Lower leg skin (tissue), 4 donors: ENCODE measurements around the gene DCBLD2. TPM values are rescaled to one million over a fixed set of nuclear protein-coding genes. Genes with fewer than 3 reads are reported as not detected.
A peak's percentile ranks its signal among the peaks of the same experiment; 100 is the strongest.

Experiments used
- DNase-seq, 2 donors: peaks; one replicate each; pipeline ENCODE4 v3.0.0-alpha.2; 2019; ENCODE audit warnings: low spot score in 2 of 2
- H3K4me3 ChIP-seq: fragments of 200-600 bp; sonication (generic); 2 replicates; pipeline ENCODE4 v1.5.1; 2017; ENCODE audit warnings: mild to moderate bottlenecking, low read depth; ENCODE audit not compliant: poor library complexity, severe bottlenecking
- POLR2A ChIP-seq, 2 donors: fragments of 450-650 bp; IDR thresholded peaks; one replicate each; pipeline ENCODE4 v1.6.1; 2016 to 2017; ENCODE audit warnings: antibody characterized with exemption in 2 of 2, mild to moderate bottlenecking in 1 of 2, moderate library complexity in 1 of 2
- WGBS, 2 donors: methylation state at CpG; one replicate each; pipeline ENCODE4 v1.1.5; 2018; 5-methylcytosine and 5-hydroxymethylcytosine counted together
- intact Hi-C: fragments of 100-400 bp; cut with DNase I; formaldehyde crosslinking; loops from one replicate; pipeline ENCODE4 v1.15.0; 2023; ENCODE audit warnings: low total_unique reads
- total RNA-seq, 4 donors: library from RNA; depleted of rRNA; stranded (reverse); fragments of >200 nt; gene quantifications; one replicate each; pipeline ENCODE4 v1.1.0, GENCODE V29; 2016
- TF ChIP-seq, protein P1 (sequence below), 3 donors: fragments of 450-650 bp; IDR thresholded peaks; one replicate each; pipeline ENCODE4 v1.5.1; 2016; ENCODE audit warnings: antibody characterized with exemption in 3 of 3, mild to moderate bottlenecking in 3 of 3, moderate library complexity in 2 of 3

Gene DCBLD2, protein sequence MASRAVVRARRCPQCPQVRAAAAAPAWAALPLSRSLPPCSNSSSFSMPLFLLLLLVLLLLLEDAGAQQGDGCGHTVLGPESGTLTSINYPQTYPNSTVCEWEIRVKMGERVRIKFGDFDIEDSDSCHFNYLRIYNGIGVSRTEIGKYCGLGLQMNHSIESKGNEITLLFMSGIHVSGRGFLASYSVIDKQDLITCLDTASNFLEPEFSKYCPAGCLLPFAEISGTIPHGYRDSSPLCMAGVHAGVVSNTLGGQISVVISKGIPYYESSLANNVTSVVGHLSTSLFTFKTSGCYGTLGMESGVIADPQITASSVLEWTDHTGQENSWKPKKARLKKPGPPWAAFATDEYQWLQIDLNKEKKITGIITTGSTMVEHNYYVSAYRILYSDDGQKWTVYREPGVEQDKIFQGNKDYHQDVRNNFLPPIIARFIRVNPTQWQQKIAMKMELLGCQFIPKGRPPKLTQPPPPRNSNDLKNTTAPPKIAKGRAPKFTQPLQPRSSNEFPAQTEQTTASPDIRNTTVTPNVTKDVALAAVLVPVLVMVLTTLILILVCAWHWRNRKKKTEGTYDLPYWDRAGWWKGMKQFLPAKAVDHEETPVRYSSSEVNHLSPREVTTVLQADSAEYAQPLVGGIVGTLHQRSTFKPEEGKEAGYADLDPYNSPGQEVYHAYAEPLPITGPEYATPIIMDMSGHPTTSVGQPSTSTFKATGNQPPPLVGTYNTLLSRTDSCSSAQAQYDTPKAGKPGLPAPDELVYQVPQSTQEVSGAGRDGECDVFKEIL
- 10 to 100 TPM; 13.8 to 22.8 (median 15.3) TPM for total RNA-seq

- intact Hi-C loops, result no loop called here
- H3K4me3 ChIP-seq, result peak within 1 kb of the TSS; percentile 90
- 1% methylated on average over 39 to 77 of the region's 86 CpGs for WGBS, 2 donors
- peak; percentile 98 to 99 for DNase-seq
- TF ChIP-seq, protein P1, sequence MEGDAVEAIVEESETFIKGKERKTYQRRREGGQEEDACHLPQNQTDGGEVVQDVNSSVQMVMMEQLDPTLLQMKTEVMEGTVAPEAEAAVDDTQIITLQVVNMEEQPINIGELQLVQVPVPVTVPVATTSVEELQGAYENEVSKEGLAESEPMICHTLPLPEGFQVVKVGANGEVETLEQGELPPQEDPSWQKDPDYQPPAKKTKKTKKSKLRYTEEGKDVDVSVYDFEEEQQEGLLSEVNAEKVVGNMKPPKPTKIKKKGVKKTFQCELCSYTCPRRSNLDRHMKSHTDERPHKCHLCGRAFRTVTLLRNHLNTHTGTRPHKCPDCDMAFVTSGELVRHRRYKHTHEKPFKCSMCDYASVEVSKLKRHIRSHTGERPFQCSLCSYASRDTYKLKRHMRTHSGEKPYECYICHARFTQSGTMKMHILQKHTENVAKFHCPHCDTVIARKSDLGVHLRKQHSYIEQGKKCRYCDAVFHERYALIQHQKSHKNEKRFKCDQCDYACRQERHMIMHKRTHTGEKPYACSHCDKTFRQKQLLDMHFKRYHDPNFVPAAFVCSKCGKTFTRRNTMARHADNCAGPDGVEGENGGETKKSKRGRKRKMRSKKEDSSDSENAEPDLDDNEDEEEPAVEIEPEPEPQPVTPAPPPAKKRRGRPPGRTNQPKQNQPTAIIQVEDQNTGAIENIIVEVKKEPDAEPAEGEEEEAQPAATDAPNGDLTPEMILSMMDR (IDR thresholded peaks at IDR 0.05), result no peak
- TF ChIP-seq POLR2A (IDR thresholded peaks at IDR 0.05), result peak in 1 of 2 donors; percentile 19
Observed at GRCh38 chr3:98901392-98902350, at the start of gene DCBLD2. Gene DCBLD2, minus strand, starts transcription at chr3:98901695. Its CDS starts 369 bp downstream, at chr3:98901326.

GRCh38 chr3:98945666-98946065 lies 44.2 kb upstream of the DCBLD2 start:
- no peak for TF ChIP-seq POLR2A (IDR thresholded peaks at IDR 0.05)
- TF ChIP-seq, protein P1 (IDR thresholded peaks at IDR 0.05), result no peak
- H3K4me3 ChIP-seq, result no peak overlapping the region
- intact Hi-C loops, result no loop called here
- no peak for DNase-seq
- 41 to 51% methylated on average over 1 of the region's 1 CpG for WGBS, 2 donors

GRCh38 chr3:98945101-98945524 lies 43.6 kb upstream of the DCBLD2 start:
- 25 to 47% methylated on average over 1 of the region's 1 CpG for WGBS, 2 donors
- no peak for DNase-seq
- H3K4me3 ChIP-seq, result no peak overlapping the region
- no peak for TF ChIP-seq POLR2A (IDR thresholded peaks at IDR 0.05)
- TF ChIP-seq, protein P1 (IDR thresholded peaks at IDR 0.05), result no peak
- intact Hi-C loops, result no loop called here

DNA sequence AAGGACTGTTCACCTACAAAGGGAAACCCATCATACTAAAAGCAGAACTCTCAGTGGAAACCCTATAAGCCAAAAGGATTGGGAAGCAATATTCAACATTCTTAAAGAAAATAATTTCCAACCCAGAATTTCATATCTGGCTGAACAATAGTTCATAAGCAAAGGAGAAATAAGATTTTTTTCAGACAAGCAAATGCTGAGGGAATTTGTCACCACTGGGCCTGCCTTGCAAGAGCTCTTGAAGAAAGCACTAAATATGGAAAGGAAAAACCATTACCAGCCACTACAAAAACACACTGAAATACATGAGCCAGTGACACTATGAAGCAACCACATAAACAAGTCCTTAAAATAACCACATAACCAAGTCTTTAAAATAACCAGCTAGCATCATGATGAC lies 28.9 kb upstream of the DCBLD2 start:
- no peak for DNase-seq
- no peak overlapping the region for H3K4me3 ChIP-seq
- intact Hi-C loops, result no loop called here
- no peak for TF ChIP-seq POLR2A (IDR thresholded peaks at IDR 0.05)
- TF ChIP-seq, protein P1 (IDR thresholded peaks at IDR 0.05), result no peak

DNA sequence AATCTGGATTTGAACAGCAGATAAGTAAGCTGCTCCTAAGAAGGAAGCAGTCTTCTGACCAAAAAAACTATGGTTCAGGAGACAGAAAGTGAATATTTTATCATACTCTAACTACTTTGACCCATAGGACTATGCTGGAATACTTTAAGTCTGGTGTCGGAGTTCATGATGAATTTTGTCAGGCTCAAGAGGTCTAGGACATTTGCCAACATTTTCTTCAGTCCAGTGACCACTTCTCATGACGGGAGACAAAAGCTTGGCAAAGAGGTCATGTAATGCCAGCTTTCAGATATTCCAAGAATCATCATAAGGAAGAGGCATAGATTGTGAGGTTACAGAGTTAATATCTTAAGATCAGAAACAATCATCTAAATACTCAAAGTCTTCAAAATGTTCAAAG lies 20.5 kb upstream of the DCBLD2 start:
- DNase-seq, result no peak
- intact Hi-C loops, result no loop called here
- 80 to 85% methylated on average over 2 of the region's 2 CpGs for WGBS, 2 donors
- H3K4me3 ChIP-seq, result no peak overlapping the region
- TF ChIP-seq, protein P1 (IDR thresholded peaks at IDR 0.05), result no peak
- no peak for TF ChIP-seq POLR2A (IDR thresholded peaks at IDR 0.05)
